ENCODE data around the gene SLC25A11. TPM values are rescaled to one million over a fixed set of nuclear protein-coding genes. Genes with fewer than 3 reads are reported as not detected.

Gene SLC25A11
- total and polyA plus RNA-seq, 2 donors (not counting 1 experiment from before 2014, with no cell fraction given): 32.3 to 44.4 TPM

- Histone ChIP-seq H3K9ac (ENCODE audit: low read length) (peak overlapping the region; percentile 38), H3K9me3 (ENCODE audit: control extremely low read depth in 1 of 3, control insufficient read depth in 2 of 3, insufficient read depth in 1 of 3, low read length in 2 of 3) (no peaks in the 10 kb centered on the region), H3K4me3 (ENCODE audit: control extremely low read depth in 1 of 5, extremely low read depth in 1 of 5, insufficient read depth in 1 of 5, low read depth in 2 of 5, low read length in 4 of 5) (peak overlapping the region in 4 of 5 experiments; percentile 16 to 40 (median 24)), H3K4me1 (ENCODE audit: control insufficient read depth in 2 of 2, insufficient read depth in 2 of 2, low read length in 2 of 2) (peaks cover 60 to 66% of the 10 kb centered on the region in 2 donors), H4K20me1 (ENCODE audit: control insufficient read depth, insufficient read depth, low read length, poor library complexity, severe bottlenecking) (peaks cover 43% of the 10 kb centered on the region), H3K36me3 (replicated peaks in 1 of 2; ENCODE audit: control extremely low read depth in 1 of 2, control insufficient read depth in 1 of 2, extremely low read depth in 1 of 2, insufficient read depth in 2 of 2, low read length in 1 of 2) (peaks cover 0 to 44% of the 10 kb centered on the region in 2 experiments), H3K79me2 (ENCODE audit: control insufficient read depth, insufficient read depth, low read length) (peaks cover 72% of the 10 kb centered on the region), H2AFZ (ENCODE audit: insufficient read depth, low read depth, low read length, poor library complexity, severe bottlenecking) (no peak overlapping the region), H3K27me3 (replicated peaks in 1 of 4; ENCODE audit: control extremely low read depth in 1 of 4, control insufficient read depth in 3 of 4, insufficient read depth in 4 of 4, low read length in 3 of 4) (no peaks in the 10 kb centered on the region), H3K4me2 (replicated peaks; ENCODE audit: low read depth, low read length, poor library complexity, severe bottlenecking) (peak overlapping the region; percentile 98), H3K27ac (ENCODE audit: low read length in 2 of 2) (peak overlapping the region; percentile 30 to 93)
- H3K9me3 Mint-ChIP-seq (ENCODE audit: insufficient read depth): no peaks in the 10 kb centered on the region
- WGBS (ENCODE audit: insufficient coverage): 0% methylated on average over 1 of the region's 8 CpGs
- DNase-seq: no peak
- peak overlapping the region; percentile 86 for H3K4me3 Mint-ChIP-seq
- ATAC-seq (ENCODE audit: low read depth): no peak
- TF ChIP-seq EZH2 (IDR thresholded peaks at IDR 0.05; ENCODE audit: borderline replicate concordance, insufficient read depth, low read depth, low read length, poor library complexity, severe bottlenecking): no peak
- POLR2A ChIA-PET: interaction anchor here (1.0 to 2.7 kb wide), 2 partner anchors 23 to 36 kb away, joined by 3 to 9 read pairs; partner anchors contain the start of gene SPAG7
- CTCF ChIA-PET: interaction anchor here (0.7 to 1.3 kb wide), 2 partner anchors 22 to 107 kb away, joined by 3 read pairs; partner anchors contain the start of gene SPAG7
- peak overlapping the region; percentile 89 for H3K27ac Mint-ChIP-seq
- intact Hi-C loops (cut with micrococcal nuclease): loop anchor here (5.0 to 10.0 kb wide), 6 partner anchors 73 to 982 kb away; partner anchors contain the start of genes ATP2A3, MED11, PLD2 and ZNF594
- no peaks in the 10 kb centered on the region for H3K27me3 Mint-ChIP-seq
- H3K4me1 Mint-ChIP-seq: peaks cover 66% of the 10 kb centered on the region
Measured at GRCh38 chr17:4944554-4945175, 4.8 kb upstream of the SLC25A11 start.

- peak overlapping the region; percentile 98 for H3K4me2 ChIP-seq (replicated peaks; ENCODE audit: low read depth, low read length, poor library complexity, severe bottlenecking)
- no peak overlapping the region for H2AFZ ChIP-seq (ENCODE audit: insufficient read depth, low read depth, low read length, poor library complexity, severe bottlenecking)
- H3K27ac ChIP-seq (ENCODE audit: low read length in 2 of 2): peak overlapping the region; percentile 30 to 93
- peaks cover 43% of the 10 kb centered on the region for H4K20me1 ChIP-seq (ENCODE audit: control insufficient read depth, insufficient read depth, low read length, poor library complexity, severe bottlenecking)
- WGBS (ENCODE audit: insufficient coverage): 14% methylated on average over 2 of the region's 3 CpGs
- ATAC-seq (ENCODE audit: low read depth): no peak
- TF ChIP-seq EZH2 (IDR thresholded peaks at IDR 0.05; ENCODE audit: borderline replicate concordance, insufficient read depth, low read depth, low read length, poor library complexity, severe bottlenecking) (no peak), CTCF (IDR thresholded peaks at IDR 0.05) (no peak)
- intact Hi-C loops (cut with micrococcal nuclease): loop anchor here (5.0 to 10.0 kb wide), 3 partner anchors 137 to 301 kb away; partner anchors contain the start of genes PLD2 and ZNF594
- H3K36me3 ChIP-seq (replicated peaks in 1 of 2; ENCODE audit: control extremely low read depth in 1 of 2, control insufficient read depth in 1 of 2, extremely low read depth in 1 of 2, insufficient read depth in 2 of 2, low read length in 1 of 2): peaks cover 0 to 44% of the 10 kb centered on the region in 2 experiments
- peak; percentile 67 for DNase-seq
- Mint-ChIP-seq H3K27ac (peak overlapping the region; percentile 89), H3K4me3 (peak overlapping the region; percentile 86), H3K4me1 (peaks cover 67% of the 10 kb centered on the region), H3K27me3 (no peaks in the 10 kb centered on the region), H3K9me3 (ENCODE audit: insufficient read depth) (no peaks in the 10 kb centered on the region)
- ChIA-PET CTCF (interaction anchor here (0.7 kb wide), 1 partner anchor 107 kb away, joined by 3 read pairs; no protein-coding TSS in a partner anchor), POLR2A (interaction anchor here (2.7 kb wide), 1 partner anchor 23 kb away, joined by 9 read pairs; the partner anchor contains the start of gene SPAG7)
- no peaks in the 10 kb centered on the region for H3K9me3 ChIP-seq (ENCODE audit: control extremely low read depth in 1 of 3, control insufficient read depth in 2 of 3, insufficient read depth in 1 of 3, low read length in 2 of 3)
- peaks cover 62 to 71% of the 10 kb centered on the region in 2 donors for H3K4me1 ChIP-seq (ENCODE audit: control insufficient read depth in 2 of 2, insufficient read depth in 2 of 2, low read length in 2 of 2)
- peak overlapping the region; percentile 38 for H3K9ac ChIP-seq (ENCODE audit: low read length)
- H3K27me3 ChIP-seq (replicated peaks in 1 of 4; ENCODE audit: control extremely low read depth in 1 of 4, control insufficient read depth in 3 of 4, insufficient read depth in 4 of 4, low read length in 3 of 4): no peaks in the 10 kb centered on the region
- peak overlapping the region in 4 of 5 experiments; percentile 2 to 40 (median 18) for H3K4me3 ChIP-seq (ENCODE audit: control extremely low read depth in 1 of 5, extremely low read depth in 1 of 5, insufficient read depth in 1 of 5, low read depth in 2 of 5, low read length in 4 of 5)
- peaks cover 77% of the 10 kb centered on the region for H3K79me2 ChIP-seq (ENCODE audit: control insufficient read depth, insufficient read depth, low read length)
Measured at GRCh38 chr17:4944163-4944553, 4.3 kb upstream of the SLC25A11 start.

Measured in B cell (primary cell).